Measurements from ENCODE around the gene PTPRT. TPM values are rescaled to one million over a fixed set of nuclear protein-coding genes. Genes with fewer than 3 reads are reported as not detected.

PTPRT gene
- total and polyA plus RNA-seq, 2 donors = 0.09 to 1.9 TPM

DNA sequence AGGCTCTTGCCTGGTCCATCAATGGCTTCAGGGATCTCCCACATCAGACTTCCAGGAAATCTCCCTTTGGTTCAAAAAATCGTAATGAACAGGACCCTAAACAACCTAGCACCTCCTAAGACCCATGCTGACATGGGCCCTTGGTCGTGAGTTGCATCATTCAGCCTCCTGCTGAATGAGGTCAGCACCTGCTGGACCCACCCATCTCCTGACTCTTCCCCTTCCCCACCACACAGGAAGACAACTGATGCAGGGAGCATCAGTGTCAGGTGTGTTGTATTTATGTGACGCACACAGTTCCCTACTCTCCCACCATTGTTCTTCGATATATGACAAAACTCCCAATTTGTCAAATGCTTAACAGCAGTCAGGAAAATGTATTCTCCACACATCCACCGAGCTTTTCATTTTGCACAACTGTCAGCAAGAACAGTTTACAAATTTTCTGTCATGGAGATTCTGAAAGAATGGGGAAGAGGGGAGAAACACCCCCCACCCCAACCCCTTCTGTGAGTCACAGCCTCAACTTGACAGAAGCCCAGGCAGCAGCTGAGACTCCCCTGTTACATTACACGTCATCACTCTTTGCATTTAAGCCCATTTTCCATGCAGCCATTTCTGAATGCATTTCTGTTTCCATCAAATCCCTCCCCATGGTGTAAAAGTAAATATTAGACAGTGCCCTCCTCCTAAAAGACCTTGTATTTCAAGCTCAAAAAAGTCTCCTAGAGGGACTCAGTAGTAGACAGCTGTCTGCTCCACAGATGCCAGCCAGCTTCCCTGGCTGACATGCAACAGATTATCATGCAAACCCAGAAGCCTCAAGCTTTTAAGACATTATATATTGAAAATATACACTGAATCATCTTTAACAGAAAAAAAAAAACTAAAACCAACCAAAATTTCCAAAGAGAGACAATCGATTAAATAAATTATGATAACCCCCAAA lies 577.5 kb downstream of the PTPRT start:
- no peaks in the 10 kb centered on the region for H3K4me1 ChIP-seq (ENCODE audit: insufficient read depth)
- WGBS = 61% methylated on average over 7 of the region's 7 CpGs
- no peak for DNase-seq (ENCODE audit: extremely low spot score)

GRCh38 chr20:42611423-42611822 lies 578.3 kb downstream of the PTPRT start:
- no peaks in the 10 kb centered on the region for H3K36me3 ChIP-seq (ENCODE audit: insufficient read depth)
- DNase-seq (ENCODE audit: extremely low spot score) = no peak
- WGBS = 90% methylated on average over 4 of the region's 4 CpGs

More for the DNA sequence above, 577.5 kb downstream of the PTPRT start:
- H3K27ac ChIP-seq (ENCODE audit: low read depth) = no peak overlapping the region
- no peak overlapping the region for H3K4me3 ChIP-seq (ENCODE audit: low read depth, low read length)
- H3K36me3 ChIP-seq (ENCODE audit: insufficient read depth) = no peaks in the 10 kb centered on the region

DNA sequence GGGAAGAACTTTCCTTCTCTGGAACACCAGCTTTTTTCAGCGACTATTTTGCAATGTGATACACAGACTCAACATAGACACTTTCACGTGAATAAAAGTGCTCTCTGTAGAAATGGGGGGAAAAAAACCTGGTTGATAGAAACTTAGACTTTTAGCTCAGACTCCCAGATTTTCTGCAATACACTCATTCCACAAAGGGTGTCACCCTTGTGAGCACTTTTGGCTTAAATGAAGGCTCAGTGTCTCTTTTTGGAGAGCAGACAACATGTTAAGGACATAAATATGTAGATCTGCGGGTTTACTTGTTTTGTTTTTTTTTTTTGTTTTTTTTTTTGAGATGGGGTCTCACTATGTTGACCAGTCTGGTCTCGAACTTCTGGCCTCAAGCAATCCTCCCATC lies 579.6 kb downstream of the PTPRT start:
- no peak overlapping the region for H3K27ac ChIP-seq (ENCODE audit: low read depth)

More at GRCh38 chr20:42611423-42611822, 578.3 kb downstream of the PTPRT start:
- Histone ChIP-seq H3K4me1 (ENCODE audit: insufficient read depth) (no peaks in the 10 kb centered on the region), H3K27ac (ENCODE audit: low read depth) (no peak overlapping the region), H3K4me3 (ENCODE audit: low read depth, low read length) (no peak overlapping the region)

GRCh38 chr20:42609618-42610017 lies 580.1 kb downstream of the PTPRT start:
- no peak overlapping the region for H3K27ac ChIP-seq (ENCODE audit: low read depth)
- H3K4me1 ChIP-seq (ENCODE audit: insufficient read depth) = no peaks in the 10 kb centered on the region
- H3K4me3 ChIP-seq (ENCODE audit: low read depth, low read length) = no peak overlapping the region
- no peaks in the 10 kb centered on the region for H3K36me3 ChIP-seq (ENCODE audit: insufficient read depth)
- whole genome bisulfite sequencing = 66% methylated on average over 4 of the region's 4 CpGs
- no peak for DNase-seq (ENCODE audit: extremely low spot score)

More for the DNA sequence above, 579.6 kb downstream of the PTPRT start:
- H3K4me1 ChIP-seq (ENCODE audit: insufficient read depth) = no peaks in the 10 kb centered on the region
- DNase-seq (ENCODE audit: extremely low spot score) = no peak
- H3K4me3 ChIP-seq (ENCODE audit: low read depth, low read length) = no peak overlapping the region
- H3K36me3 ChIP-seq (ENCODE audit: insufficient read depth) = no peaks in the 10 kb centered on the region
- 79% methylated on average over 4 of the region's 4 CpGs for WGBS

DNA sequence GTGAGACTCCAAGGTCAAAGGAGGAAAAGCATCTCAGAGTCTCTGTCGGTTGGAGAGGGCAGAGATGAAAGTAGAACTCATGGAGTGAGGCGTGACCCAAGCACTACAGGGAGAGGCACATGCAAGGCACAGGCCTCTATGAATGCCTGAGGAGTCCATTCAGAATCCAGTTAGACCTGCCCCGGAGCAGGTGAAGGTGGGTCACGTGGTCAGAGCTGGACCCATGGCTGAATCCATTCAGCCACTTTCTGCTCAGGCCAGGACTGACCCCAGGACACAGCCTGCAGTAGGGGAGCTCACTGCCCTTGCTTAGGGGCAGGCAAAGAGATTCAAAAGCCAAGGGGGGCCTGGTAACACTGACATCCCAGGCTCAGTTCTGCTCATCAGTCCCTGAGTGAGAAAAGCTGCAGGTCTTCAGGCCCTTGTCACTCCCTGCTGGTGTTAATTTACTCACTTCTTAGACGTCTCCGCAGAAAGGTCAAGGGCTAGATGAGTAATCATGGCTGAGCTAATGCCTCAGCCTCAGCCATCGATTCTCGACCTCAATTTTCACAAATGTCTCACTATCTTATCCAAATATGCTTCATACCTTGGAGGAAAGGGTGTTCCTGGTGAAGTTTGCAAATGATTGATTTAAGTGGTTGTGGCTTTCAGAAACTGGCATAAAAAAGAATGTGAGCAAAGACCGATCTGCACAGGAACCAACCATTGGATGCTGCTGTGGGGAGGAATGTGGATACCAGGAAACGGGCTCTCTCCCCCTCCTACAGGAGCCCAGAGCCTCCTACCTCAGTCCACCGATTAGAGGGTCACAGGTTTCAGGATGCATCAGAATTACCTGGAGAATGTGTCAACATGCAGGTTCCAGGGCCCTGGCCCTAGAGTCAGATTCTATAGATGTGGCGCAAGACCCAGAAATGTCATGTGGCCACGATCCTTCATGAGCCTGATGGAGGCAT lies 584.4 kb downstream of the PTPRT start:
- 71% methylated on average over 13 of the region's 13 CpGs for WGBS
- Histone ChIP-seq H3K4me3 (ENCODE audit: low read depth, low read length) (no peak overlapping the region), H3K4me1 (ENCODE audit: insufficient read depth) (no peaks in the 10 kb centered on the region), H3K36me3 (ENCODE audit: insufficient read depth) (no peaks in the 10 kb centered on the region), H3K27ac (ENCODE audit: low read depth) (no peak overlapping the region)
- no peak for DNase-seq (ENCODE audit: extremely low spot score)

- Histone ChIP-seq H3K4me3 (ENCODE audit: low read depth, low read length) (no peak overlapping the region), H3K4me1 (ENCODE audit: insufficient read depth) (no peaks in the 10 kb centered on the region), H3K36me3 (ENCODE audit: insufficient read depth) (no peaks in the 10 kb centered on the region), H3K27ac (ENCODE audit: low read depth) (no peak overlapping the region)
- 82% methylated on average over 4 of the region's 4 CpGs for WGBS
- DNase-seq (ENCODE audit: extremely low spot score) = no peak
These were observed 586.1 kb downstream of the PTPRT start for GRCh38 chr20:42603655-42604054.

- Histone ChIP-seq H3K27ac (ENCODE audit: low read depth) (no peak overlapping the region), H3K36me3 (ENCODE audit: insufficient read depth) (no peaks in the 10 kb centered on the region), H3K4me1 (ENCODE audit: insufficient read depth) (no peaks in the 10 kb centered on the region), H3K4me3 (ENCODE audit: low read depth, low read length) (no peak overlapping the region)
- no peak for DNase-seq (ENCODE audit: extremely low spot score)
- 68% methylated on average over 5 of the region's 5 CpGs for WGBS
These were observed 591.1 kb downstream of the PTPRT start for GRCh38 chr20:42598581-42598980.

GRCh38 chr20:42595625-42596024 lies 594.1 kb downstream of the PTPRT start:
- no peak overlapping the region for H3K27ac ChIP-seq (ENCODE audit: low read depth)
- no peak for DNase-seq (ENCODE audit: extremely low spot score)
- no peaks in the 10 kb centered on the region for H3K4me1 ChIP-seq (ENCODE audit: insufficient read depth)
- H3K36me3 ChIP-seq (ENCODE audit: insufficient read depth) = no peaks in the 10 kb centered on the region
- WGBS = 91% methylated on average over 1 of the region's 1 CpG
- H3K4me3 ChIP-seq (ENCODE audit: low read depth, low read length) = no peak overlapping the region

DNA sequence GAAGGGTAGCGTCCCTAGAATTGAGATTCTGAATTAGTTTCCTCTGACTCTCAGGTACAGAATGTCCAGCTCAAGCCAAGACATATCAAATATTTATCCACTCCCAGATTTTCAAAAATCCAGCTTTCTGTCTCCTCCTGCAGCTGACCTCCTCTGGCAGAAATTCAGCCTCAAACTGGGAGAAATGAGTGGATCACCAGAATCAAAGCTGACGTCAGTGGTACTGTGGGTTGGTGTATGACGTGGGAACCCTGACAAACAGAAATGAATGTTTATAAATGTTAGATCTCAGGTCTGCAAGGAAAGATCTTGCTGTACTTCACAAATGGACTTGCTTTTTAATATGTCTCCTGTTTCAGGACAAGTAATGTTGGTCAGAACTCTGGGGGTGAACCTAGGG lies 595.0 kb downstream of the PTPRT start:
- Histone ChIP-seq H3K4me3 (ENCODE audit: low read depth, low read length) (no peak overlapping the region), H3K27ac (ENCODE audit: low read depth) (no peak overlapping the region), H3K36me3 (ENCODE audit: insufficient read depth) (no peaks in the 10 kb centered on the region), H3K4me1 (ENCODE audit: insufficient read depth) (no peaks in the 10 kb centered on the region)
- 57% methylated on average over 3 of the region's 3 CpGs for WGBS
- no peak for DNase-seq (ENCODE audit: extremely low spot score)

- Histone ChIP-seq H3K27ac (ENCODE audit: low read depth) (no peak overlapping the region), H3K4me1 (ENCODE audit: insufficient read depth) (no peaks in the 10 kb centered on the region), H3K36me3 (ENCODE audit: insufficient read depth) (no peaks in the 10 kb centered on the region), H3K4me3 (ENCODE audit: low read depth, low read length) (no peak overlapping the region)
- WGBS = 61% methylated on average over 7 of the region's 7 CpGs
- DNase-seq (ENCODE audit: extremely low spot score) = no peak
These were observed 595.7 kb downstream of the PTPRT start for GRCh38 chr20:42594011-42594410.

DNA sequence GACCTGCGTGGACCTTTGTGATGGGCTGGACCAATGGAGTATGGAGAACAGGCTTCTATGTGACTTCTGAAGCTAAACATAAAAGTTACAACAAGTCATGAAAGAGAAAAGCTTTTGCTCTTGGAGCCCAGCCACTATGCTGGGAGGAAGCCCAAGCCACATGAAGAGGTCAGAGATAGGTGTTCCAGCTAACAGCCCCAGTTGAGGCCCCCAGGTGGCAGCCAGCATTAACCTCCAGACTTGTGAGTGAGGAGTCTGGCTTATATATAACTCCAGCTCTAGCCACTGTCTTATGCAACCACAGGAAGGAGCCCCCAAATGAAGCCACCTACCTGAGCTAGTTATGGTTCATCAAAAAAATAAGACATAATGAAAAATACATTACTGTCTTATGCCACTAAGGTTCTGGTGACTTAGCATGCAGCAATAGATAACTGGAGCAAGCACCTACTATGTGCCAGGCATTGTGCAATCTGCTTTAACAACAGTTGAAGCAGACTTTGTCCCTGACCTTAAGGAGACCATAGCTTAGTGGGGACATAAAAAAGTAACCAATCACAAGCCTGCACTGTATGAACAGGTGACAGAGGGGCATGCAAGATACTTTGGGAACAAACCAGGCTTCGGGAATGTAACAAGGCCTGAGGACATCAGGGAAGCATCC lies 599.6 kb downstream of the PTPRT start:
- Histone ChIP-seq H3K4me1 (ENCODE audit: insufficient read depth) (no peaks in the 10 kb centered on the region), H3K36me3 (ENCODE audit: insufficient read depth) (no peaks in the 10 kb centered on the region), H3K4me3 (ENCODE audit: low read depth, low read length) (no peak overlapping the region), H3K27ac (ENCODE audit: low read depth) (no peak overlapping the region)
- 65% methylated on average over 2 of the region's 2 CpGs for WGBS
- DNase-seq (ENCODE audit: extremely low spot score) = no peak

DNA sequence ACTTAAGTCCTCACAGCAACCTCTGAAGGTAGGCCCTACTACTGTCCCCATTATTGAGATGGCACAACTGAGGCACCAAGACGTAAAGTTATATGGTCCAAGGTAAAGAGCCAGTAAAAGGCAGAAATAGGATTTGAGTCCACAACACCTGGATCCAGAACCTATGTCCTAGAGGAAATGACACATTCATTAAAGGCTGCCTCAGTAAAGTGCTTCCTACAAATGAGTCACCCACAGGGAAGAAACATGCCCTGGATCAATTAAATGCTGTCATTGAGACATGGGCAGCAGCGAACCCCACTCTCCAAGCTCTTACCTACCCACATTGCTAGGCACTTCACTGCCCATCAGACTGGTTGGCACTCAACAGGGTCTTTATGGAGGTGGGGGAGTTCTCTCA lies 600.9 kb downstream of the PTPRT start:
- Histone ChIP-seq H3K27ac (ENCODE audit: low read depth) (no peak overlapping the region), H3K4me3 (ENCODE audit: low read depth, low read length) (no peak overlapping the region), H3K4me1 (ENCODE audit: insufficient read depth) (no peaks in the 10 kb centered on the region), H3K36me3 (ENCODE audit: insufficient read depth) (no peaks in the 10 kb centered on the region)
- 90% methylated on average over 2 of the region's 2 CpGs for WGBS
- DNase-seq (ENCODE audit: extremely low spot score) = no peak

GRCh38 chr20:42587427-42587826 lies 602.3 kb downstream of the PTPRT start:
- H3K27ac ChIP-seq (ENCODE audit: low read depth) = no peak overlapping the region
- DNase-seq (ENCODE audit: extremely low spot score) = no peak
- H3K4me3 ChIP-seq (ENCODE audit: low read depth, low read length) = no peak overlapping the region
- H3K4me1 ChIP-seq (ENCODE audit: insufficient read depth) = no peaks in the 10 kb centered on the region
- H3K36me3 ChIP-seq (ENCODE audit: insufficient read depth) = no peaks in the 10 kb centered on the region
- 77% methylated on average over 7 of the region's 7 CpGs for WGBS

Data from urinary bladder (tissue), 4 donors.